Measurements from ENCODE around the gene ZMIZ1. TPM values are rescaled to one million over a fixed set of nuclear protein-coding genes. Genes with fewer than 3 reads are reported as not detected.
"Not testable (repeated sequence)": the region's sequence is repeated elsewhere in the genome, so short reads cannot be mapped to it uniquely, and the experiment has no call there.

The ZMIZ1 gene
- total RNA-seq, 1 experiment from 2014 or later, result 11.5 TPM

- Histone ChIP-seq H3K4me3 (no peak overlapping the region), H3K36me3 (peaks cover 5% of the 10 kb centered on the region; the same call in 1 of the 2 replicates), H3K27ac (no peak overlapping the region), H3K4me1 (no peaks in the 10 kb centered on the region), H3K9me3 (replicated peaks) (no peaks in the 10 kb centered on the region), H3K27me3 (no peaks in the 10 kb centered on the region)
- DNase-seq, result no peak
Observed at GRCh38 chr10:79266543-79267312, 198.0 kb downstream of the ZMIZ1 start.

GRCh38 chr10:79267499-79267898 lies 198.7 kb downstream of the ZMIZ1 start:
- H3K4me1 ChIP-seq, result no peaks in the 10 kb centered on the region
- H3K27ac ChIP-seq, result no peak overlapping the region
- no peaks in the 10 kb centered on the region for H3K27me3 ChIP-seq
- H3K4me3 ChIP-seq, result no peak overlapping the region
- no peaks in the 10 kb centered on the region for H3K9me3 ChIP-seq (replicated peaks)
- H3K36me3 ChIP-seq, result peaks cover 3% of the 10 kb centered on the region; the same call in 1 of the 2 replicates
- no peak for DNase-seq

- Histone ChIP-seq H3K27ac (no peak overlapping the region), H3K36me3 (no peaks in the 10 kb centered on the region), H3K27me3 (no peaks in the 10 kb centered on the region), H3K4me3 (no peak overlapping the region), H3K4me1 (no peaks in the 10 kb centered on the region), H3K9me3 (replicated peaks) (no peaks in the 10 kb centered on the region)
- no peak for DNase-seq
Observed at GRCh38 chr10:79268161-79268601, 199.4 kb downstream of the ZMIZ1 start.

- H3K4me1 ChIP-seq, result no peaks in the 10 kb centered on the region
Observed at GRCh38 chr10:79268742-79269141, 200.0 kb downstream of the ZMIZ1 start.

GRCh38 chr10:79269443-79269842 lies 200.7 kb downstream of the ZMIZ1 start:
- H3K27ac ChIP-seq, result no peak overlapping the region
- no peaks in the 10 kb centered on the region for H3K4me1 ChIP-seq
- no peak for DNase-seq
- no peaks in the 10 kb centered on the region for H3K36me3 ChIP-seq
- no peaks in the 10 kb centered on the region for H3K9me3 ChIP-seq (replicated peaks)
- H3K4me3 ChIP-seq, result no peak overlapping the region
- no peaks in the 10 kb centered on the region for H3K27me3 ChIP-seq

More at GRCh38 chr10:79268742-79269141, 200.0 kb downstream of the ZMIZ1 start:
- Histone ChIP-seq H3K27me3 (no peaks in the 10 kb centered on the region), H3K4me3 (no peak overlapping the region), H3K27ac (no peak overlapping the region), H3K9me3 (replicated peaks) (no peaks in the 10 kb centered on the region), H3K36me3 (no peaks in the 10 kb centered on the region)
- no peak for DNase-seq

GRCh38 chr10:79269969-79270368 lies 201.2 kb downstream of the ZMIZ1 start:
- no peak for DNase-seq
- Histone ChIP-seq H3K4me1 (no peaks in the 10 kb centered on the region), H3K27me3 (no peaks in the 10 kb centered on the region), H3K9me3 (replicated peaks) (no peaks in the 10 kb centered on the region), H3K36me3 (no peaks in the 10 kb centered on the region), H3K4me3 (no peak overlapping the region), H3K27ac (no peak overlapping the region)

GRCh38 chr10:79270466-79271246 lies 201.9 kb downstream of the ZMIZ1 start:
- H3K9me3 ChIP-seq (replicated peaks), result no peaks in the 10 kb centered on the region
- no peak overlapping the region for H3K27ac ChIP-seq
- H3K4me1 ChIP-seq, result no peaks in the 10 kb centered on the region

GRCh38 chr10:79272353-79272752 lies 203.6 kb downstream of the ZMIZ1 start:
- Histone ChIP-seq H3K9me3 (replicated peaks) (no peaks in the 10 kb centered on the region), H3K36me3 (peaks cover 3% of the 10 kb centered on the region), H3K27me3 (no peaks in the 10 kb centered on the region), H3K4me1 (no peaks in the 10 kb centered on the region), H3K4me3 (no peak overlapping the region), H3K27ac (no peak overlapping the region)
- no peak for DNase-seq

More at GRCh38 chr10:79270466-79271246, 201.9 kb downstream of the ZMIZ1 start:
- H3K36me3 ChIP-seq, result no peaks in the 10 kb centered on the region
- H3K27me3 ChIP-seq, result no peaks in the 10 kb centered on the region
- DNase-seq, result no peak
- H3K4me3 ChIP-seq, result no peak overlapping the region

- Histone ChIP-seq H3K9me3 (replicated peaks) (no peaks in the 10 kb centered on the region), H3K27ac (no peak overlapping the region), H3K4me1 (no peaks in the 10 kb centered on the region), H3K36me3 (peaks cover 14% of the 10 kb centered on the region), H3K4me3 (no peak overlapping the region), H3K27me3 (no peaks in the 10 kb centered on the region)
- DNase-seq, result no peak
Observed at GRCh38 chr10:79273604-79274003, 204.8 kb downstream of the ZMIZ1 start.

- DNase-seq, result no peak
- Histone ChIP-seq H3K4me1 (no peaks in the 10 kb centered on the region), H3K4me3 (no peak overlapping the region), H3K36me3 (peaks cover 14% of the 10 kb centered on the region), H3K27me3 (no peaks in the 10 kb centered on the region), H3K9me3 (replicated peaks) (no peaks in the 10 kb centered on the region), H3K27ac (no peak overlapping the region)
Observed at GRCh38 chr10:79274279-79275104, 205.7 kb downstream of the ZMIZ1 start.

GRCh38 chr10:79275105-79275430 lies 206.3 kb downstream of the ZMIZ1 start:
- Histone ChIP-seq H3K4me3 (no peak overlapping the region), H3K27me3 (no peaks in the 10 kb centered on the region), H3K4me1 (no peaks in the 10 kb centered on the region), H3K36me3 (peaks cover 14% of the 10 kb centered on the region), H3K27ac (no peak overlapping the region), H3K9me3 (replicated peaks) (no peaks in the 10 kb centered on the region)
- DNase-seq, result no peak

- DNase-seq, result no peak
- H3K27ac ChIP-seq, result no peak overlapping the region
- no peaks in the 10 kb centered on the region for H3K9me3 ChIP-seq (replicated peaks)
- no peaks in the 10 kb centered on the region for H3K27me3 ChIP-seq
- H3K4me1 ChIP-seq, result no peaks in the 10 kb centered on the region
- H3K4me3 ChIP-seq, result no peak overlapping the region
- H3K36me3 ChIP-seq, result peaks cover 14% of the 10 kb centered on the region
Observed at GRCh38 chr10:79275431-79275851, 206.7 kb downstream of the ZMIZ1 start.

GRCh38 chr10:79277579-79278269 lies 209.0 kb downstream of the ZMIZ1 start:
- Histone ChIP-seq H3K27ac (no peak overlapping the region), H3K36me3 (peaks cover 19% of the 10 kb centered on the region), H3K9me3 (replicated peaks) (no peaks in the 10 kb centered on the region), H3K4me1 (no peaks in the 10 kb centered on the region), H3K4me3 (no peak overlapping the region), H3K27me3 (no peaks in the 10 kb centered on the region)
- no peak for DNase-seq

GRCh38 chr10:79279047-79279446 lies 210.3 kb downstream of the ZMIZ1 start:
- peaks cover 23% of the 10 kb centered on the region for H3K36me3 ChIP-seq
- not testable (repeated sequence) for H3K4me3 ChIP-seq; H3K27me3 ChIP-seq; H3K27ac ChIP-seq; H3K4me1 ChIP-seq; DNase-seq; H3K9me3 ChIP-seq (replicated peaks)
